K562 (cell line): ENCODE data around the gene AGO4. TPM values are rescaled to one million over a fixed set of nuclear protein-coding genes. Genes with fewer than 3 reads are reported as not detected.

Experiments
- ATAC-seq: fragments of 200-7000 bp; cut with Tn5 transposase; 3 replicates; pipeline ENCODE4 v1.9.1; 2020; ENCODE audit warnings: moderate library complexity
- BruUV-seq: library from RNA; stranded (reverse); fragments of 400-500 nt; replicated peaks from 2 replicates; lab custom pipeline; 2021; lab: Mats Ljungman, UMichigan
- CTCF ChIA-PET: fragments of 300-600 bp; formaldehyde crosslinking; extraction: SDS; loops from one replicate; lab custom pipeline; 2021; ENCODE audit warnings: low intra/inter-chr PET ratio; lab: Yijun Ruan, JAX
- POLR2A ChIA-PET: fragments of 300-600, 350-650 bp; sonication (Branson Sonifier 250); formaldehyde crosslinking; extraction: SDS; loops from one replicate; lab custom pipeline; 2021; ENCODE audit warnings: antibody characterized with exemption, inconsistent platforms; lab: Yijun Ruan, JAX
- DNase-seq, 4 experiments: peaks; one replicate each; pipeline versions ENCODE4 v3.0.0 to v3.0.0-alpha.2; 2011 to 2018; ENCODE audit warnings: low spot score in 3 of 4, mixed read lengths in 3 of 4; ENCODE audit errors: extremely low read depth in 1 of 4
- FAIRE-seq: peaks from 2 replicates; lab custom pipeline; 2011; peaks lifted over from hg19 to GRCh38; lab: Jason Lieb, UNC
- H2AFZ ChIP-seq: 2 replicates; pipeline ENCODE4 v1.6.0; 2011; ENCODE audit warnings: low read depth, low read length, control low read depth, inconsistent platforms
- H3K27ac ChIP-seq: fragments of 200-600 bp; 3 replicates; pipeline ENCODE4 v1.8.0; 2011; ENCODE audit warnings: low read depth, mild to moderate bottlenecking, control low read depth, inconsistent platforms, low read length, moderate library complexity, mixed read lengths; ENCODE audit errors: extremely low read depth
- H3K27me3 ChIP-seq, 2 experiments: fragments of 300-600 bp in 1 of 2; 2 replicates in 1 of 2; 3 replicates in 1 of 2; pipeline versions ENCODE4 v1.6.0 to v1.8.0; 2011; ENCODE audit warnings: inconsistent platforms in 2 of 2, low read length in 2 of 2, mild to moderate bottlenecking in 1 of 2, mixed read lengths in 1 of 2, moderate library complexity in 1 of 2; ENCODE audit not compliant: control insufficient read depth in 2 of 2, insufficient read depth in 2 of 2
- H3K36me3 ChIP-seq: fragments of 300-600 bp; 3 replicates; pipeline ENCODE4 v1.8.0; 2011; ENCODE audit warnings: mild to moderate bottlenecking, low read length, inconsistent platforms; ENCODE audit not compliant: control insufficient read depth, insufficient read depth
- H3K4me1 ChIP-seq, 2 experiments: fragments of 200-600 bp in 1 of 2; replicated peaks in 1 of 2; 2 replicates in 1 of 2; 3 replicates in 1 of 2; pipeline versions ENCODE4 v1.5.1 to v1.8.0; 2011; ENCODE audit warnings: inconsistent platforms in 2 of 2, low read length in 2 of 2, mild to moderate bottlenecking in 1 of 2, mixed read lengths in 1 of 2, moderate library complexity in 1 of 2; ENCODE audit not compliant: control insufficient read depth in 2 of 2, insufficient read depth in 2 of 2
- H3K4me2 ChIP-seq: 2 replicates; pipeline ENCODE4 v1.6.1; 2011; ENCODE audit warnings: low read length, control low read depth, inconsistent platforms, mixed read lengths; ENCODE audit not compliant: insufficient read depth
- H3K4me3 ChIP-seq: fragments of 200-600 bp; sonication (generic), shearing (Covaris generic); 2 replicates; pipeline ENCODE4 v1.5.1; 2016; ENCODE audit warnings: control low read depth, inconsistent platforms
- H3K79me2 ChIP-seq: fragments of 200-600 bp; 3 replicates; pipeline ENCODE4 v1.8.0; 2011; ENCODE audit warnings: low read length, inconsistent platforms; ENCODE audit not compliant: control insufficient read depth, insufficient read depth
- H3K9ac ChIP-seq, 2 experiments: 2 replicates each; pipeline versions ENCODE4 v1.6.0 to v1.6.1; 2011; ENCODE audit warnings: low read depth in 2 of 2, low read length in 2 of 2, control low read depth in 1 of 2, inconsistent platforms in 1 of 2, mild to moderate bottlenecking in 1 of 2, mixed read lengths in 1 of 2; ENCODE audit not compliant: insufficient read depth in 1 of 2
- H3K9me1 ChIP-seq: one replicate; pipeline ENCODE4 v1.6.0; 2011; ENCODE audit warnings: inconsistent platforms, mild to moderate bottlenecking, low read length, moderate library complexity; ENCODE audit not compliant: control insufficient read depth, insufficient read depth
- H3K9me3 ChIP-seq: replicated peaks from 2 replicates; pipeline ENCODE4 v1.5.1; 2011; ENCODE audit warnings: low read depth, low read length, inconsistent platforms; ENCODE audit not compliant: control insufficient read depth, insufficient read depth
- H4K20me1 ChIP-seq: replicated peaks from 2 replicates; pipeline ENCODE4 v1.6.1; 2011; ENCODE audit warnings: low read length, inconsistent platforms, mixed read lengths; ENCODE audit not compliant: control insufficient read depth, insufficient read depth
- ETV6 ChIP-seq, 3 experiments: fragments of 150-350 bp in 1 of 3; sonication (generic) in 1 of 3; formaldehyde crosslinking in 1 of 3; IDR thresholded peaks; 2 replicates each; pipeline versions ENCODE4 v1.6.1 to v1.8.0; 2014 to 2022; ENCODE audit warnings: borderline replicate concordance in 2 of 3, low read depth in 2 of 3, antibody characterized with exemption in 1 of 3, low read length in 1 of 3, mild to moderate bottlenecking in 1 of 3, missing genetic modification reagents in 1 of 3
- HNRNPLL ChIP-seq: fragments of 200-400 bp; formaldehyde crosslinking; IDR thresholded peaks from 2 replicates; pipeline ENCODE4 v1.6.1; 2017; ENCODE audit warnings: low read length, low read depth, mild to moderate bottlenecking; ENCODE audit not compliant: poor library complexity, severe bottlenecking
- MTA2 ChIP-seq: fragments of 450-650 bp; IDR thresholded peaks from 2 replicates; pipeline ENCODE4 v1.6.1; 2016; ENCODE audit warnings: low read depth
- PHF21A ChIP-seq: fragments of 450-650 bp; IDR thresholded peaks from 2 replicates; pipeline ENCODE4 v1.6.1; 2017; ENCODE audit warnings: low read depth, borderline replicate concordance
- PTRF ChIP-seq: fragments of 450-650 bp; IDR thresholded peaks from 2 replicates; pipeline ENCODE4 v1.6.1; 2016; ENCODE audit warnings: mild to moderate bottlenecking, missing genetic modification characterization, missing compliant biosample characterization
- TCF7 ChIP-seq: sonication (generic); IDR thresholded peaks from 2 replicates; pipeline ENCODE4 v1.6.1; 2016; ENCODE audit warnings: antibody characterized with exemption, borderline replicate concordance
- TCFL5 ChIP-seq: fragments of 250-450 bp; sonication (Bioruptor Pico); conservative IDR thresholded peaks from 2 replicates; pipeline ENCODE4 v1.6.1; 2021; ENCODE audit warnings: mild to moderate bottlenecking, moderate library complexity, matching md5 sums
- ZBTB2 ChIP-seq: fragments of 450-650 bp; IDR thresholded peaks from 2 replicates; pipeline ENCODE4 v1.6.1; 2016; ENCODE audit warnings: antibody characterized with exemption
- ZNF121 ChIP-seq: sonication (generic); formaldehyde crosslinking; conservative IDR thresholded peaks from 2 replicates; pipeline ENCODE4 v1.8.0; 2022; ENCODE audit warnings: missing genetic modification reagents
- ZNF644 ChIP-seq: fragments of 200-800 bp; sonication (Bioruptor generic); IDR thresholded peaks from 2 replicates; pipeline ENCODE4 v1.6.1; 2016; ENCODE audit warnings: low read depth, missing genetic modification characterization, missing compliant biosample characterization
- ZNF766 ChIP-seq: fragments of 200-800 bp; sonication (Bioruptor generic); conservative IDR thresholded peaks from 2 replicates; pipeline ENCODE4 v1.6.1; 2016; ENCODE audit warnings: missing genetic modification characterization, missing compliant biosample characterization
- WGBS: fragments of 100-300 bp; shearing (Covaris generic); methylation state at CpG from one replicate; pipeline ENCODE4 v1.1.6; 2016; ENCODE audit warnings: low coverage, mixed read lengths; ENCODE audit not compliant: insufficient coverage; ENCODE audit errors: missing lambda C conversion rate; 5-methylcytosine and 5-hydroxymethylcytosine counted together
- in situ Hi-C: fragments of 300-500 bp; cut with MboI; formaldehyde crosslinking; loops from 4 replicates; pipeline ENCODE4 v1.15.0; 2018; ENCODE audit warnings: inconsistent platforms, mixed read lengths
- intact Hi-C: fragments of 100-400 bp; cut with micrococcal nuclease; formaldehyde crosslinking; loops from 2 replicates; pipeline ENCODE4 v1.14.2; 2022
- polyA plus RNA-seq, 8 experiments: library from polyadenylated mRNA; depleted of rRNA in 4 of 8; stranded (reverse) in 5 of 8; unstranded in 3 of 8; fragments of >200 nt; fragmentation: Nextera tagmentation in 2 of 8; fragmentation: Illumina TruSeq in 1 of 8; extraction: Ambion mirVana in 2 of 8; extraction: Trizol in 1 of 8; gene quantifications; 2 replicates each; pipeline versions ENCODE4 v1.2.1 to v1.2.3, GENCODE V29; 2011 to 2014; ENCODE audit warnings: inconsistent platforms in 1 of 8, missing spikeins in 1 of 8
- total RNA-seq, 7 experiments: library from RNA; depleted of rRNA in 6 of 7; stranded (reverse); fragments of >200 nt in 6 of 7; fragmentation: Illumina TruSeq in 2 of 7; extraction: Trizol in 2 of 7; gene quantifications; 2 replicates each; pipeline versions ENCODE4 v1.2.1 to v1.2.3, GENCODE V29; 2011 to 2021; ENCODE audit warnings: low replicate concordance in 1 of 7

Gene AGO4
- total and polyA plus RNA-seq, 9 of the 15 experiments (the other 6 are each of a cell fraction or from before 2014, with no cell fraction given) = 1.3 to 10.5 (median 6.5) TPM

- Histone ChIP-seq H3K9ac (no peak overlapping the region), H2AFZ (no peak overlapping the region), H3K36me3 (peaks cover 16% of the 10 kb centered on the region; the same call in 2 of the 3 replicates), H4K20me1 (no peaks in the 10 kb centered on the region), H3K4me2 (no peak overlapping the region), H3K9me1 (no peaks in the 10 kb centered on the region), H3K79me2 (no peaks in the 10 kb centered on the region), H3K4me3 (no peak overlapping the region), H3K27me3 (no peaks in the 10 kb centered on the region), H3K4me1 (no peaks in the 10 kb centered on the region), H3K27ac (no peak overlapping the region), H3K9me3 (no peaks in the 10 kb centered on the region)
- in situ Hi-C loops (no loop called here), intact Hi-C loops (no loop called here)
- BruUV-seq = no TSS peak
- no peak for DNase-seq
- WGBS = 58% methylated on average over 2 of the region's 2 CpGs
- no peak for ATAC-seq
- CTCF ChIA-PET = no interaction called here
- POLR2A ChIA-PET = interaction anchor here (1.1 to 1.7 kb wide), 4 partner anchors 13 to 301 kb away, joined by 3 to 5 read pairs (median 4); no protein-coding TSS in a partner anchor
- no peak for FAIRE-seq
- TF ChIP-seq TCFL5 (CRISPR knock-in tag) (no peak), ZNF121 (no peak), PHF21A (no peak), TCF7 (no peak), PTRF (tag) (no peak), ZBTB2 (no peak), ZNF766 (CRISPR knock-in tag) (no peak), ZNF644 (tag) (no peak), MTA2 (no peak), ETV6 (IDR thresholded peaks at IDR 0.05; ENCODE audit: borderline replicate concordance in 1 of 2, low read depth in 2 of 2, low read length in 1 of 2) (no peak), ETV6 (CRISPR knock-in tag; IDR thresholded peaks at IDR 0.05; ENCODE audit: borderline replicate concordance) (no peak), HNRNPLL (no peak)
Observed at GRCh38 chr1:35833395-35833794, 25.6 kb downstream of the AGO4 start.
